ENCODE measurements around the gene PRIM2. TPM values are rescaled to one million over a fixed set of nuclear protein-coding genes. Genes with fewer than 3 reads are reported as not detected.
A peak's percentile ranks its signal among the peaks of the same experiment; 100 is the strongest.
"Not testable (repeated sequence)": the region's sequence is repeated elsewhere in the genome, so short reads cannot be mapped to it uniquely, and the experiment has no call there.

PRIM2 gene
- total and polyA plus RNA-seq, 9 of the 15 experiments (the other 6 are each of a cell fraction or from before 2014, with no cell fraction given) = 19.8 to 57.5 (median 33.4) TPM

DNA sequence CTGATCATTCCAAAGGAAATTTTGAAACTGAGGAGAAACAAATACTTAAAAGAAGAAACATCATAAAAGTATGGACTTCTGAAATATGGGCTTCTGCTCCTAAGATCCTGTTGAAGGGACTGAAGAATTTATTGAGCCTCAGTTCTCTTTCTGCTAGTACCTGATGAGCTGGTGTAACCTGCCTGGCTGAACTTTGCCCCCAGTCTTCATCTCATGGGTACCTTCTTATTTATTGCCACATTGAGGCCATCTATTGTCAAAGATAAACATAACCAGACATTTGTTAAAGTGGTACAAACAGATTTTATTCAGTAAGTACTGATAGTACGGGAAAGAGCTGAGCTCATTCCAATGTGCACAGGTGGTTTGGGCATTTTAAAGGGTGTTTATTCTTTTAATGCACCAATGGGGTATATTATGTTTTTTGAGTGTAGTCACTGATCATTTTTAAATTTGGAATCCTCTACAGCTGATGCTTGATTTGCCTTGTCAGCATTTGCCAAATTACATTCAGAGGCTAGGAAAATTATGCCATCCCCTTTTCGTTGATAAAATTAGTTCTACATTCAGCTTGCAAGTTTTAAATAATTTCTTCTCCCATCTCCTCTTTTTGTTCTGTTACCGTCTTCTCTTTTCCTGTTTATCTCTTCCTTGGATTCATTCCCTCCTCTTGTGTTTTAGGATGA is 118.2 kb downstream of the PRIM2 start:
- no TSS peak for BruUV-seq (replicated peaks)
- H3K79me2 ChIP-seq (ENCODE audit: control insufficient read depth, insufficient read depth, low read length) = no peaks in the 10 kb centered on the region
- no peaks in the 10 kb centered on the region for H3K4me1 ChIP-seq (replicated peaks in 1 of 2; ENCODE audit: control insufficient read depth in 2 of 2, insufficient read depth in 2 of 2, low read length in 2 of 2)

DNA sequence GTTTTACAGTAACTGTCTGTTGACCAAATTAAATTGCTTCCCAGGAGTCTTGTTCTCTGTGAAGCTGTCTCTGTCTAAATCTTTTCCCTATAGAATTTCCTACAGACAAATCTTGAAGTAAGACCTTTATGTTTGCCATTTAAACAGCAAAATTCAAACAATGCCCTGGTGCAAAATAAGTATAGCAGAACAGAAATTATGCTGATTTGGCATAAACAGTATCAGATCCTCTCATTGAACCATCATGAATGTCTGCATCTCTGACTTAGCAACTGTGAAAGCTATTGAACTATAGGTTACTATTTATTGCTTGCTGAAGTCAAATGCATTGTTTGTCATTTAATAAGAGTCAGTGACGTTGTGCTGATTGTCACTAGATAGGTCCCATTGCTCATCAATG is 123.3 kb downstream of the PRIM2 start:
- in situ Hi-C loops (cut with MboI); CTCF ChIA-PET (ENCODE audit: low intra/inter-chr PET ratio); H4K20me1 ChIP-seq (replicated peaks; ENCODE audit: control insufficient read depth, insufficient read depth, low read length); ATAC-seq; H3K4me2 ChIP-seq (ENCODE audit: insufficient read depth, low read length); H3K27ac ChIP-seq (ENCODE audit: extremely low read depth, low read depth, low read length); H3K4me3 ChIP-seq; intact Hi-C loops (cut with micrococcal nuclease); H3K79me2 ChIP-seq (ENCODE audit: control insufficient read depth, insufficient read depth, low read length); FAIRE-seq; DNase-seq (ENCODE audit: extremely low read depth in 1 of 4, low spot score in 3 of 4); H3K9me3 ChIP-seq (replicated peaks; ENCODE audit: control insufficient read depth, insufficient read depth, low read depth, low read length); H3K27me3 ChIP-seq (ENCODE audit: control insufficient read depth in 2 of 2, insufficient read depth in 2 of 2, low read length in 2 of 2); H3K9me1 ChIP-seq (ENCODE audit: control insufficient read depth, insufficient read depth, low read length); POLR2A ChIA-PET; H3K9ac ChIP-seq (ENCODE audit: insufficient read depth in 1 of 2, low read depth in 2 of 2, low read length in 2 of 2); BruUV-seq (replicated peaks); H3K36me3 ChIP-seq (ENCODE audit: control insufficient read depth, insufficient read depth, low read length); H2AFZ ChIP-seq (ENCODE audit: low read depth, low read length); H3K4me1 ChIP-seq (replicated peaks in 1 of 2; ENCODE audit: control insufficient read depth in 2 of 2, insufficient read depth in 2 of 2, low read length in 2 of 2): not testable (repeated sequence)
- WGBS (ENCODE audit: insufficient coverage, low coverage, missing lambda C conversion rate) = 82% methylated on average over 1 of the region's 1 CpG
- TF ChIP-seq MAFG (tag; conservative IDR thresholded peaks at IDR 0.05) = peak; percentile 70
- TF ChIP-seq C11orf30 (IDR thresholded peaks at IDR 0.05; ENCODE audit: low read depth) = peak; percentile 67
- peak; percentile 62 for TF ChIP-seq MAFK (IDR thresholded peaks at IDR 0.05; ENCODE audit: low read length)
- TF ChIP-seq ZNF316 (IDR thresholded peaks at IDR 0.05) = peak; percentile 76
- peak; percentile 62; the same call in 1 of the 2 replicates for TF ChIP-seq MAFF (IDR thresholded peaks at IDR 0.05; ENCODE audit: low read length)

More for the DNA sequence above, 118.2 kb downstream of the PRIM2 start:
- ChIA-PET CTCF (ENCODE audit: low intra/inter-chr PET ratio) (no interaction called here), POLR2A (no interaction called here)
- Histone ChIP-seq H4K20me1 (replicated peaks; ENCODE audit: control insufficient read depth, insufficient read depth, low read length) (no peaks in the 10 kb centered on the region), H3K9me1 (ENCODE audit: control insufficient read depth, insufficient read depth, low read length) (no peaks in the 10 kb centered on the region), H3K4me2 (ENCODE audit: insufficient read depth, low read length) (no peak overlapping the region), H3K4me3 (no peak overlapping the region), H2AFZ (ENCODE audit: low read depth, low read length) (no peak overlapping the region), H3K27ac (ENCODE audit: extremely low read depth, low read depth, low read length) (no peak overlapping the region), H3K36me3 (ENCODE audit: control insufficient read depth, insufficient read depth, low read length) (no peaks in the 10 kb centered on the region), H3K9me3 (replicated peaks; ENCODE audit: control insufficient read depth, insufficient read depth, low read depth, low read length) (no peaks in the 10 kb centered on the region), H3K27me3 (ENCODE audit: control insufficient read depth in 2 of 2, insufficient read depth in 2 of 2, low read length in 2 of 2) (no peaks in the 10 kb centered on the region), H3K9ac (ENCODE audit: insufficient read depth in 1 of 2, low read depth in 2 of 2, low read length in 2 of 2) (no peak overlapping the region)
- FAIRE-seq (no peak), ATAC-seq (no peak), DNase-seq (ENCODE audit: extremely low read depth in 1 of 4, low spot score in 3 of 4) (no peak)
- WGBS (ENCODE audit: insufficient coverage, low coverage, missing lambda C conversion rate) = 70% methylated on average over 3 of the region's 3 CpGs
- intact Hi-C loops (cut with micrococcal nuclease) (no loop called here), in situ Hi-C loops (cut with MboI) (no loop called here)
- TF ChIP-seq MAFK (IDR thresholded peaks at IDR 0.05; ENCODE audit: low read length) (peak; percentile 68), THRAP3 (IDR thresholded peaks at IDR 0.05; ENCODE audit: borderline replicate concordance) (no peak), MAFF (IDR thresholded peaks at IDR 0.05; ENCODE audit: low read length) (peak; percentile 71), ZNF316 (IDR thresholded peaks at IDR 0.05) (peak; percentile 83), C11orf30 (IDR thresholded peaks at IDR 0.05; ENCODE audit: low read depth) (peak; percentile 64), MAFG (tag; conservative IDR thresholded peaks at IDR 0.05) (peak; percentile 54; the same call in 1 of the 2 replicates), ZFP1 (CRISPR knock-in tag; IDR thresholded peaks at IDR 0.05) (no peak)

DNA sequence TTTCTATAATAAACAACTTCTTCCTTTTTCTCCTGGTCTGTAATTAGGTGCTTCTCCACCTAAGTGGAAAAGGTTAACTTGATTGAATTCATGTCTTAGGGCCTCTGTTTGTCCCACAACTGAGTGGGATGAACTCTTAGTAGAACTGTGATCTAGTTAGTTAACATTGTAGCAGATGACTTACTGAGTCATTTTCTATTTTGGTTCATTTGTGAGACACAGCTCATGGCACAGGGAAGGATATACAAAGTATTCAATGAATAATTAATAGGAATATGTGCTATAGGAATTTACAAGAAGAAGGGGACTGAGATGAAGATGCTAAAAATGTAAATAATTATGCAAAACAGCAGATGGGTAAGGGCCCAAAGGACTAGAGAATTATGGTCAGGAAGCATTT is 124.7 kb downstream of the PRIM2 start:
- H3K9me3 ChIP-seq (replicated peaks; ENCODE audit: control insufficient read depth, insufficient read depth, low read depth, low read length); H3K4me1 ChIP-seq (replicated peaks in 1 of 2; ENCODE audit: control insufficient read depth in 2 of 2, insufficient read depth in 2 of 2, low read length in 2 of 2); H2AFZ ChIP-seq (ENCODE audit: low read depth, low read length); FAIRE-seq; H3K4me3 ChIP-seq; H3K9me1 ChIP-seq (ENCODE audit: control insufficient read depth, insufficient read depth, low read length); in situ Hi-C loops (cut with MboI); POLR2A ChIA-PET; H4K20me1 ChIP-seq (replicated peaks; ENCODE audit: control insufficient read depth, insufficient read depth, low read length); H3K27me3 ChIP-seq (ENCODE audit: control insufficient read depth in 2 of 2, insufficient read depth in 2 of 2, low read length in 2 of 2); H3K36me3 ChIP-seq (ENCODE audit: control insufficient read depth, insufficient read depth, low read length); CTCF ChIA-PET (ENCODE audit: low intra/inter-chr PET ratio); H3K4me2 ChIP-seq (ENCODE audit: insufficient read depth, low read length); intact Hi-C loops (cut with micrococcal nuclease); DNase-seq (ENCODE audit: extremely low read depth in 1 of 4, low spot score in 3 of 4); H3K79me2 ChIP-seq (ENCODE audit: control insufficient read depth, insufficient read depth, low read length); H3K27ac ChIP-seq (ENCODE audit: extremely low read depth, low read depth, low read length); BruUV-seq (replicated peaks); ATAC-seq; H3K9ac ChIP-seq (ENCODE audit: insufficient read depth in 1 of 2, low read depth in 2 of 2, low read length in 2 of 2): not testable (repeated sequence)
